Measurements from ENCODE around the gene MACROD2. TPM values are rescaled to one million over a fixed set of nuclear protein-coding genes. Genes with fewer than 3 reads are reported as not detected.

MACROD2 gene
- polyA plus RNA-seq, 1 donor (not counting 4 experiments of a cell fraction or from before 2014, with no cell fraction given) = 0.71 TPM

DNA sequence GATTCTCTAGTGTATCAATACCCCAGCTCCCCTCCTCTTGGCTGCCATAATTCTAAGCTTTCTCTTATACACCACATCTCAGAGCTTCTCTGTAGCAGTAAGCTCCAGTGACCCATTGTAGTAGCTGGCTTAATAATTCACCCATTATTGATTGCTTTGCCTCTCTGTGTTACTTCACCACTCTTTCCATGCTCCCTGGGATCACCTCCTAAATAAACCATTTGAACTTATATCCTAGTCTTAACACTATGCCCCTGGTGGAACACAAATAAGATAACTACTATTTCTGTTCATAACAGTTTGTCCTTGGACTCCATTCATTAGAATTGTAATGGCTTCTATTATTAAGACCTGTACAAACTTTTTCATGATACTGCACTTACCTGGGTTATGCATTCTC lies 1819.0 kb downstream of the MACROD2 start:
- H3K4me1 ChIP-seq (ENCODE audit: control insufficient read depth, extremely low read depth, insufficient read depth, low read length) = peaks cover 18% of the 10 kb centered on the region
- dilution Hi-C loops (cut with MboI; ENCODE audit: extremely low pct_ligation_motif_present, low sequenced_read_pairs) = no loop called here
- TF ChIP-seq, protein P1, sequence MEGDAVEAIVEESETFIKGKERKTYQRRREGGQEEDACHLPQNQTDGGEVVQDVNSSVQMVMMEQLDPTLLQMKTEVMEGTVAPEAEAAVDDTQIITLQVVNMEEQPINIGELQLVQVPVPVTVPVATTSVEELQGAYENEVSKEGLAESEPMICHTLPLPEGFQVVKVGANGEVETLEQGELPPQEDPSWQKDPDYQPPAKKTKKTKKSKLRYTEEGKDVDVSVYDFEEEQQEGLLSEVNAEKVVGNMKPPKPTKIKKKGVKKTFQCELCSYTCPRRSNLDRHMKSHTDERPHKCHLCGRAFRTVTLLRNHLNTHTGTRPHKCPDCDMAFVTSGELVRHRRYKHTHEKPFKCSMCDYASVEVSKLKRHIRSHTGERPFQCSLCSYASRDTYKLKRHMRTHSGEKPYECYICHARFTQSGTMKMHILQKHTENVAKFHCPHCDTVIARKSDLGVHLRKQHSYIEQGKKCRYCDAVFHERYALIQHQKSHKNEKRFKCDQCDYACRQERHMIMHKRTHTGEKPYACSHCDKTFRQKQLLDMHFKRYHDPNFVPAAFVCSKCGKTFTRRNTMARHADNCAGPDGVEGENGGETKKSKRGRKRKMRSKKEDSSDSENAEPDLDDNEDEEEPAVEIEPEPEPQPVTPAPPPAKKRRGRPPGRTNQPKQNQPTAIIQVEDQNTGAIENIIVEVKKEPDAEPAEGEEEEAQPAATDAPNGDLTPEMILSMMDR (optimal IDR thresholded peaks at IDR 0.05 in 1 of 3, IDR thresholded peaks at IDR 0.05 in 1 of 3, conservative IDR thresholded peaks at IDR 0.05 in 1 of 3; ENCODE audit: extremely low read depth in 1 of 3, insufficient read depth in 2 of 3, low read length in 3 of 3) = no peak
- no peak for TF ChIP-seq EZH2 (IDR thresholded peaks at IDR 0.05; ENCODE audit: low read length)
- FAIRE-seq = no peak
- no peaks in the 10 kb centered on the region for H3K9me1 ChIP-seq (ENCODE audit: control insufficient read depth, extremely low read depth, insufficient read depth, low read length)
- no peaks in the 10 kb centered on the region for H4K20me1 ChIP-seq (ENCODE audit: control insufficient read depth, extremely low read depth, insufficient read depth, low read length)
- no peak overlapping the region for H2AFZ ChIP-seq (ENCODE audit: control insufficient read depth, low read length)
- H3K79me2 ChIP-seq (ENCODE audit: control insufficient read depth, insufficient read depth, low read length) = no peaks in the 10 kb centered on the region
- DNase-seq (ENCODE audit: low read depth, low spot score) = no peak
- no peaks in the 10 kb centered on the region for H3K9me3 ChIP-seq (ENCODE audit: control insufficient read depth, low read depth, low read length)
- no peak overlapping the region for H3K4me3 ChIP-seq (ENCODE audit: control insufficient read depth in 2 of 3, extremely low read depth in 1 of 3, insufficient read depth in 2 of 3, low read depth in 1 of 3, low read length in 3 of 3)
- no peak overlapping the region for H3K9ac ChIP-seq (ENCODE audit: control insufficient read depth, extremely low read depth, insufficient read depth, low read length)
- no peak overlapping the region for H3K27ac ChIP-seq (ENCODE audit: control insufficient read depth, insufficient read depth, low read length)
- H3K27me3 ChIP-seq (ENCODE audit: control insufficient read depth, extremely low read depth, insufficient read depth, low read length) = no peaks in the 10 kb centered on the region
- H3K36me3 ChIP-seq (ENCODE audit: control insufficient read depth in 2 of 2, extremely low read depth in 1 of 2, insufficient read depth in 2 of 2, low read length in 2 of 2) = no peaks in the 10 kb centered on the region
- H3K4me2 ChIP-seq (ENCODE audit: control insufficient read depth, extremely low read depth, insufficient read depth, low read depth, low read length) = no peak overlapping the region

DNA sequence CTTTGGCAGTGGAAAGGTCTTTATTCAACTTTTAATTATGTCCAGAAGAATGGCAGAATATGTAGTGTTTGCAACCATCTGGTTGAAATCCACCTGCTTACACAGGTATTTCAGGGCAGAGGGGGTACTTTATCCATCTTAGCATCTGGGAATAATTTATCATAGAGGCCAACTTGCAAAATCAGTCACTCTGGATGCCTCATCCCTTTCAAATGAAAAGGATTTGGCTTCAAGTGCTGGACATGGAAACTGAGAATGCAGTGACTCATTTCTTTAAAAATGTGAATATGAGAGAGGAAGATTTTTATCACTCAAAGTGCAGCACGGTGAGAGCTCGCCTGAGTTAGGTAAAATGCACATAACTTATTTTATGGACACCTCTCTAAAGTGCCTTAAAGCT lies 1819.6 kb downstream of the MACROD2 start:
- Histone ChIP-seq H3K79me2 (ENCODE audit: control insufficient read depth, insufficient read depth, low read length) (no peaks in the 10 kb centered on the region), H3K9me1 (ENCODE audit: control insufficient read depth, extremely low read depth, insufficient read depth, low read length) (no peaks in the 10 kb centered on the region), H2AFZ (ENCODE audit: control insufficient read depth, low read length) (no peak overlapping the region), H3K4me2 (ENCODE audit: control insufficient read depth, extremely low read depth, insufficient read depth, low read depth, low read length) (no peak overlapping the region), H3K9ac (ENCODE audit: control insufficient read depth, extremely low read depth, insufficient read depth, low read length) (no peak overlapping the region), H3K4me1 (ENCODE audit: control insufficient read depth, extremely low read depth, insufficient read depth, low read length) (peaks cover 18% of the 10 kb centered on the region), H3K27me3 (ENCODE audit: control insufficient read depth, extremely low read depth, insufficient read depth, low read length) (no peaks in the 10 kb centered on the region), H3K36me3 (ENCODE audit: control insufficient read depth in 2 of 2, extremely low read depth in 1 of 2, insufficient read depth in 2 of 2, low read length in 2 of 2) (no peaks in the 10 kb centered on the region), H3K27ac (ENCODE audit: control insufficient read depth, insufficient read depth, low read length) (no peak overlapping the region), H3K9me3 (ENCODE audit: control insufficient read depth, low read depth, low read length) (no peaks in the 10 kb centered on the region), H4K20me1 (ENCODE audit: control insufficient read depth, extremely low read depth, insufficient read depth, low read length) (no peaks in the 10 kb centered on the region), H3K4me3 (ENCODE audit: control insufficient read depth in 2 of 3, extremely low read depth in 1 of 3, insufficient read depth in 2 of 3, low read depth in 1 of 3, low read length in 3 of 3) (no peak overlapping the region)
- no peak for TF ChIP-seq EZH2 (IDR thresholded peaks at IDR 0.05; ENCODE audit: low read length)
- TF ChIP-seq, protein P1 (optimal IDR thresholded peaks at IDR 0.05 in 1 of 3, IDR thresholded peaks at IDR 0.05 in 1 of 3, conservative IDR thresholded peaks at IDR 0.05 in 1 of 3; ENCODE audit: extremely low read depth in 1 of 3, insufficient read depth in 2 of 3, low read length in 3 of 3) = no peak
- no peak for FAIRE-seq
- DNase-seq (ENCODE audit: low read depth, low spot score) = no peak
- dilution Hi-C loops (cut with MboI; ENCODE audit: extremely low pct_ligation_motif_present, low sequenced_read_pairs) = no loop called here
